Thyroid gland (tissue), 4 donors: ENCODE data around the gene CARNS1. TPM values are rescaled to one million over a fixed set of nuclear protein-coding genes. Genes with fewer than 3 reads are reported as not detected.

Source experiments
- DNase-seq, 2 donors: peaks; one replicate each; pipeline ENCODE4 v3.0.0-alpha.2; 2019
- H3K27ac ChIP-seq, 3 donors: fragments of 200-600 bp; sonication (generic); 1 replicate in 2 of 3; 2 replicates in 1 of 3; pipeline ENCODE4 v1.5.1; 2016 to 2019; ENCODE audit warnings: mild to moderate bottlenecking in 1 of 3, moderate library complexity in 1 of 3
- H3K27me3 ChIP-seq: fragments of 200-600 bp; sonication (generic); one replicate; pipeline ENCODE4 v1.5.1; 2019
- H3K36me3 ChIP-seq, 2 donors: fragments of 200-600 bp; sonication (generic); one replicate each; pipeline ENCODE4 v1.5.1; 2016 to 2019
- H3K4me1 ChIP-seq, 2 donors: fragments of 200-600 bp; sonication (generic); one replicate each; pipeline ENCODE4 v1.5.1; 2017 to 2019
- H3K4me3 ChIP-seq, 3 donors: fragments of 200-600 bp; sonication (generic); replicated peaks in 1 of 3; 1 replicate in 2 of 3; 2 replicates in 1 of 3; pipeline ENCODE4 v1.5.1; 2016; ENCODE audit warnings: mild to moderate bottlenecking in 1 of 3
- H3K9me3 ChIP-seq: fragments of 200-600 bp; sonication (generic); one replicate; pipeline ENCODE4 v1.5.1; 2017
- CTCF ChIP-seq, 6 experiments: fragments of 200-600 bp in 3 of 6; fragments of 450-650 bp in 3 of 6; sonication (generic) in 3 of 6; IDR thresholded peaks; one replicate each; pipeline ENCODE4 v1.5.1; 2016 to 2019; ENCODE audit warnings: antibody characterized with exemption in 6 of 6, mild to moderate bottlenecking in 2 of 6, inconsistent platforms in 1 of 6, moderate library complexity in 1 of 6
- POLR2A ChIP-seq, 2 donors: fragments of 450-650 bp; IDR thresholded peaks; one replicate each; pipeline ENCODE4 v1.6.1; 2017; ENCODE audit warnings: antibody characterized with exemption in 2 of 2, mild to moderate bottlenecking in 2 of 2, moderate library complexity in 1 of 2
- WGBS, 2 donors: methylation state at CpG; one replicate each; pipeline ENCODE4 v1.1.5; 2017; 5-methylcytosine and 5-hydroxymethylcytosine counted together
- intact Hi-C: fragments of 100-400 bp; cut with DNase I; formaldehyde crosslinking; loops from one replicate; pipeline ENCODE4 v1.15.1; 2023
- total RNA-seq, 4 donors: library from RNA; depleted of rRNA; stranded (reverse); fragments of >200 nt; gene quantifications; one replicate each; pipeline ENCODE4 v1.2.3, GENCODE V29; 2016

Gene CARNS1
- total RNA-seq, 4 donors from 2014 or later: 3.8 to 9.8 (median 5.9) TPM

GRCh38 chr11:67376873-67377808 lies 38.3 kb upstream of the CARNS1 start:
- Histone ChIP-seq H3K4me3 (no peak overlapping the region), H3K27ac (peak overlapping the region in 2 of 3 donors; percentile 25 to 54), H3K27me3 (no peaks in the 10 kb centered on the region), H3K9me3 (no peaks in the 10 kb centered on the region), H3K36me3 (no peaks in the 10 kb centered on the region), H3K4me1 (peaks cover 37 to 67% of the 10 kb centered on the region in 2 donors)
- TF ChIP-seq POLR2A (IDR thresholded peaks at IDR 0.05): no peak
- TF ChIP-seq CTCF (IDR thresholded peaks at IDR 0.05): no peak
- WGBS, 2 donors: 60 to 65% methylated on average over 5 to 6 of the region's 6 CpGs
- peak; percentile 86 to 90 for DNase-seq
- intact Hi-C loops: no loop called here

- H3K27ac ChIP-seq: peak overlapping the region; percentile 46 to 62 (median 56)
- 14 to 33% methylated on average over 1 of the region's 4 CpGs for WGBS, 2 donors
- peaks cover 33 to 69% of the 10 kb centered on the region in 2 donors for H3K4me1 ChIP-seq
- H3K9me3 ChIP-seq: no peaks in the 10 kb centered on the region
- no peak overlapping the region for H3K4me3 ChIP-seq
- no peak for TF ChIP-seq CTCF (IDR thresholded peaks at IDR 0.05)
- no peak for TF ChIP-seq POLR2A (IDR thresholded peaks at IDR 0.05)
- peak; percentile 86 to 88 for DNase-seq
- H3K27me3 ChIP-seq: no peaks in the 10 kb centered on the region
- intact Hi-C loops: no loop called here
- H3K36me3 ChIP-seq: no peaks in the 10 kb centered on the region
These were observed 36.9 kb upstream of the CARNS1 start for GRCh38 chr11:67378544-67378943.

GRCh38 chr11:67379061-67380058 lies 36.1 kb upstream of the CARNS1 start:
- no peak overlapping the region for H3K4me3 ChIP-seq
- peaks cover 26 to 62% of the 10 kb centered on the region in 2 donors for H3K4me1 ChIP-seq
- intact Hi-C loops: loop anchor here (5.0 kb wide), 1 partner anchor 32 kb away; no protein-coding TSS in a partner anchor
- no peaks in the 10 kb centered on the region for H3K27me3 ChIP-seq
- no peaks in the 10 kb centered on the region for H3K9me3 ChIP-seq
- H3K36me3 ChIP-seq: no peaks in the 10 kb centered on the region
- WGBS, 2 donors: 78 to 83% methylated on average over 16 to 17 of the region's 23 CpGs
- DNase-seq: no peak
- H3K27ac ChIP-seq: peak overlapping the region; percentile 46 to 62 (median 56)
- TF ChIP-seq POLR2A (IDR thresholded peaks at IDR 0.05) (no peak), CTCF (IDR thresholded peaks at IDR 0.05) (no peak)

- no peaks in the 10 kb centered on the region for H3K36me3 ChIP-seq
- no peak overlapping the region for H3K4me3 ChIP-seq
- 59 to 62% methylated on average over 13 of the region's 13 CpGs for WGBS, 2 donors
- H3K9me3 ChIP-seq: no peaks in the 10 kb centered on the region
- TF ChIP-seq POLR2A (IDR thresholded peaks at IDR 0.05): no peak
- no peak for TF ChIP-seq CTCF (IDR thresholded peaks at IDR 0.05)
- peaks cover 24 to 61% of the 10 kb centered on the region in 2 donors for H3K4me1 ChIP-seq
- intact Hi-C loops: loop anchor here (5.0 kb wide), 1 partner anchor 34 kb away; no protein-coding TSS in a partner anchor
- H3K27ac ChIP-seq: no peak overlapping the region
- H3K27me3 ChIP-seq: no peaks in the 10 kb centered on the region
- DNase-seq: peak; percentile 63 to 72
These were observed 34.1 kb upstream of the CARNS1 start for GRCh38 chr11:67381244-67381972.
